IPS DF 6.9 (cell line): ENCODE measurements around the gene WWOX.

ENCODE experiments used
- DNase-seq: peaks from one replicate; pipeline ENCODE4 v3.0.0-alpha.2; 2013; ENCODE audit warnings: low read depth, low spot score
- H3K27ac ChIP-seq: one replicate; pipeline ENCODE4 v1.5.1; 2013; ENCODE audit warnings: low read length, control low read depth
- H3K27me3 ChIP-seq: 2 replicates; pipeline ENCODE4 v1.6.1; 2013; ENCODE audit warnings: mild to moderate bottlenecking, low read length; ENCODE audit not compliant: control insufficient read depth, insufficient read depth
- H3K36me3 ChIP-seq: 2 replicates; pipeline ENCODE4 v1.6.1; 2013; ENCODE audit warnings: low read length; ENCODE audit not compliant: control insufficient read depth, insufficient read depth
- H3K4me1 ChIP-seq: 2 replicates; pipeline ENCODE4 v1.6.1; 2013; ENCODE audit warnings: low read length; ENCODE audit not compliant: control insufficient read depth, insufficient read depth
- H3K4me3 ChIP-seq: 2 replicates; pipeline ENCODE4 v1.5.1; 2013; ENCODE audit warnings: mild to moderate bottlenecking, low read length
- H3K9me3 ChIP-seq: 2 replicates; pipeline ENCODE4 v1.6.1; 2013; ENCODE audit warnings: low read length, inconsistent platforms; ENCODE audit not compliant: control insufficient read depth, insufficient read depth
- WGBS: extraction: QIAGEN DNeasy Blood & Tissue Kit; methylation state at CpG from one replicate; pipeline ENCODE4 v1.1.7; 2013; ENCODE audit warnings: mixed read lengths, missing lambda C conversion rate; ENCODE audit not compliant: insufficient read length, insufficient coverage; 5-methylcytosine and 5-hydroxymethylcytosine counted together

WWOX gene

DNA sequence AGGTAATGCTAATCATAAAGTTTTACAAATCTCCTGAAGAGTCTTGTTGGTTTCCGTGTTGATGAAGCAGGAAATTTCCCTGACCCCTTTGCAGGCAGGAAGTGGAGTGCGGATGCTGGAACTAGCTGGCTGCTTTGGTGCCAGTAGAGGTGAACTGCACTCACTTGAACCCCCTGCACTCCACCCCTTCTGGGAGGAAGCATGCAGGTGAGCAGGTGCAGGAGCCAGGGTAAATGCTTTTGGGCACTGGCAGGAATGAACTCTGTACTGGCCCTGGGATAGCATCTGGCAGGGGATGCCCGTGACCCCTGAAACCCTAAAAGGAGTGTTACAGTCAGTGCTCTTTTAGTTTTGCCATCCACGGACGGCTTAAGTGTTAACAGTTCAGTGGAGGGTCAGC, 430.4 kb downstream of the WWOX start:
- no peak for DNase-seq
- no CpG with 5 or more reads among the region's 5 CpGs for WGBS
- Histone ChIP-seq H3K9me3 (no peaks in the 10 kb centered on the region), H3K4me3 (no peak overlapping the region), H3K36me3 (no peaks in the 10 kb centered on the region), H3K4me1 (no peaks in the 10 kb centered on the region), H3K27me3 (no peaks in the 10 kb centered on the region), H3K27ac (no peak overlapping the region)

- no peaks in the 10 kb centered on the region for H3K4me1 ChIP-seq
- H3K36me3 ChIP-seq = no peaks in the 10 kb centered on the region
- H3K9me3 ChIP-seq = no peaks in the 10 kb centered on the region
- no peak overlapping the region for H3K4me3 ChIP-seq
- no peaks in the 10 kb centered on the region for H3K27me3 ChIP-seq
- WGBS = no CpG with 5 or more reads among the region's 4 CpGs
- no peak for DNase-seq
- H3K27ac ChIP-seq = no peak overlapping the region
Measured at GRCh38 chr16:78530283-78530682, 430.8 kb downstream of the WWOX start.

GRCh38 chr16:78535098-78535497, 435.6 kb downstream of the WWOX start:
- H3K4me3 ChIP-seq = no peak overlapping the region
- no CpG with 5 or more reads among the region's 4 CpGs for WGBS
- H3K9me3 ChIP-seq = no peaks in the 10 kb centered on the region
- no peak for DNase-seq
- no peaks in the 10 kb centered on the region for H3K27me3 ChIP-seq
- no peaks in the 10 kb centered on the region for H3K4me1 ChIP-seq
- H3K36me3 ChIP-seq = no peaks in the 10 kb centered on the region
- no peak overlapping the region for H3K27ac ChIP-seq

- Histone ChIP-seq H3K27ac (no peak overlapping the region), H3K4me3 (no peak overlapping the region), H3K4me1 (no peaks in the 10 kb centered on the region), H3K9me3 (no peaks in the 10 kb centered on the region), H3K27me3 (no peaks in the 10 kb centered on the region), H3K36me3 (no peaks in the 10 kb centered on the region)
- no CpG with 5 or more reads among the region's 10 CpGs for WGBS
- DNase-seq = no peak
Measured at GRCh38 chr16:78537511-78537910, 438.1 kb downstream of the WWOX start.

DNA sequence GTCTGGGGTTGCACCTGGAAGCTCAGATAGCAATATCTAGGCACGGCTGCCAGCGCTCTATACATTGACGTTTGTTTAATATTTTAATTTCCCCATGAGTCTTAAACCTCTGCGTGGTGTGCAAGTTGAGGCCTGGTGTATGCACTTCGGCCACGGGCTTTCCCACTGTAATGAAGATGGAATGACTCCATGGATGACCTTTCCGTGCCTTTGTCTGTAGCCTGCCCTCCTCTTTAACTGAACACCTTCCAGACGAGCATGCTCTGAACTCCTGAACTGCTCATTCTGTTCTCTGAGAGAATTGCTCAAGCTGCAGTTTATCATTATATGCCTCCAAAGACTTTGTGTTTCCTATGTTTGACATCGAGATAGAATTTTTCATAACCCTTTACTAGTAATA, 438.8 kb downstream of the WWOX start:
- H3K4me1 ChIP-seq = no peaks in the 10 kb centered on the region
- DNase-seq = no peak
- no peaks in the 10 kb centered on the region for H3K36me3 ChIP-seq
- no peak overlapping the region for H3K27ac ChIP-seq
- WGBS = no CpG with 5 or more reads among the region's 9 CpGs
- H3K9me3 ChIP-seq = no peaks in the 10 kb centered on the region
- no peak overlapping the region for H3K4me3 ChIP-seq
- H3K27me3 ChIP-seq = no peaks in the 10 kb centered on the region

DNA sequence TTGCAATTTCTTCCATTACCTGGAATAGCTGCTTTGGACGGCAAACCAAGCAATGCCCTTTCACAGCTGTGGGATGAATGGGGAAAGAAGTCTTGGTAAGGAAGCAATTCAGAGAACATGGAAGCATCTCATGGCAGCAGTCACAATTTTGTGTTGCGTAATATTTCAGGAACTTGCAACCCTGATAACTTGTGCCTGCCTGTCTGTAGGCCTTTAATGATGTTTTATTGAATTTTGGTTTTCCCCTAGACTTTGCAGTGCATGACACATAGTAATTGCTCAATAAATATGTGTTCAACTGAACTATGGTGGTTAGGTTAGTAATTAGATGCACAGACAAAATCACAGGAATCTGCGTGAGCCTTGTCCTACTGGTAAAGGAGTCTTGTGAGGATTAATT, 439.5 kb downstream of the WWOX start:
- H3K27ac ChIP-seq = no peak overlapping the region
- no peaks in the 10 kb centered on the region for H3K27me3 ChIP-seq
- H3K4me3 ChIP-seq = no peak overlapping the region
- no peak for DNase-seq
- H3K36me3 ChIP-seq = no peaks in the 10 kb centered on the region
- no CpG with 5 or more reads among the region's 3 CpGs for WGBS
- H3K4me1 ChIP-seq = no peaks in the 10 kb centered on the region
- H3K9me3 ChIP-seq = no peaks in the 10 kb centered on the region

DNA sequence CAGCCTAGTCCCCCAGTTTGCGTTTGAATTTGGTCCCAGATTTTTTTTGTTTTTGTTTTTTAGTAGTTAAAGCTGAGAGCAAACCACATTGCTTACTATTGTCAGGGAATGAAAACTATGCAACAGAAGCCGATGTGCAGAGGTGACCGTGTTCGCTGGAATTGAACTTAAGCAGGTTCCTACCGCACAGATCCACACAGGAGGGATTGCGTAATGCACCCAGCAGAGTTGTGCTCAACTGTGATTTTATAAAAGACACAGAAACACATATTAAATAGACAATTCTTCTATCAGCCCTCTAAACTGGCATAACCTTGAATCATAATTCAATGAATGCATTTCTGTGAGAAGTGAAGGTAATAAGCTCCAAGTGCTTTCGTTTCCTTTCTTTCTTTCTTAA, 443.0 kb downstream of the WWOX start:
- H3K9me3 ChIP-seq = no peaks in the 10 kb centered on the region
- H3K27me3 ChIP-seq = no peaks in the 10 kb centered on the region
- no CpG with 5 or more reads among the region's 7 CpGs for WGBS
- H3K27ac ChIP-seq = no peak overlapping the region
- H3K4me1 ChIP-seq = no peaks in the 10 kb centered on the region
- H3K36me3 ChIP-seq = no peaks in the 10 kb centered on the region
- DNase-seq = no peak
- H3K4me3 ChIP-seq = no peak overlapping the region

DNA sequence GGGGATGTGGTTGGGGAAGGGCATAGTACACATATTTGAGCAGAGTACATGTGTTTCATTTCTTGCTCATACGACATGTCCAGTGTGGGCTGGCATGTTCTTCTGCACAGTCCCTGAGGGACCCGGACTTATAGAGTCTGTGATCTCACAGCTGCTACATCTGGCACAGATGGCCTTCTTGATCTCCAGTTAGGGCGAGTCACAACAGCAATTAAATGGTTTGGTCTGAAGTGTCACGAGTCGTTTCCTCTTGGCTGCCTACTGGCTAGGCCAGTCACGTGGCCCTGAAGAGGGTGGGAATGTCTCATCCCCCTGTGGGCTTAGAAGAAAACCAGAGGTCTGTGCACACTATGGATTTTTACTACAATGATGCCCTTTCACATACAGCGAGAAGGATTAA, 443.6 kb downstream of the WWOX start:
- H3K27ac ChIP-seq = no peak overlapping the region
- H3K4me1 ChIP-seq = no peaks in the 10 kb centered on the region
- no peak overlapping the region for H3K4me3 ChIP-seq
- H3K36me3 ChIP-seq = no peaks in the 10 kb centered on the region
- DNase-seq = no peak
- H3K27me3 ChIP-seq = no peaks in the 10 kb centered on the region
- H3K9me3 ChIP-seq = no peaks in the 10 kb centered on the region
- WGBS = no CpG with 5 or more reads among the region's 7 CpGs

GRCh38 chr16:78549366-78549765, 449.9 kb downstream of the WWOX start:
- Histone ChIP-seq H3K27me3 (no peaks in the 10 kb centered on the region), H3K9me3 (no peaks in the 10 kb centered on the region), H3K4me1 (peaks cover 1% of the 10 kb centered on the region; the same call in 1 of the 2 replicates), H3K27ac (no peak overlapping the region), H3K36me3 (no peaks in the 10 kb centered on the region), H3K4me3 (no peak overlapping the region)
- no CpG with 5 or more reads among the region's 6 CpGs for WGBS
- DNase-seq = no peak

GRCh38 chr16:78551487-78552085, 452.1 kb downstream of the WWOX start:
- Histone ChIP-seq H3K4me1 (peaks cover 1% of the 10 kb centered on the region; the same call in 1 of the 2 replicates), H3K9me3 (no peaks in the 10 kb centered on the region), H3K4me3 (no peak overlapping the region), H3K27ac (no peak overlapping the region), H3K27me3 (no peaks in the 10 kb centered on the region), H3K36me3 (no peaks in the 10 kb centered on the region)
- whole genome bisulfite sequencing = no CpG with 5 or more reads among the region's 12 CpGs
- DNase-seq = no peak

- H3K9me3 ChIP-seq = no peaks in the 10 kb centered on the region
- H3K4me1 ChIP-seq = peaks cover 1% of the 10 kb centered on the region; the same call in 1 of the 2 replicates
- no peak overlapping the region for H3K4me3 ChIP-seq
- no CpG with 5 or more reads among the region's 16 CpGs for WGBS
- no peaks in the 10 kb centered on the region for H3K27me3 ChIP-seq
- H3K36me3 ChIP-seq = no peaks in the 10 kb centered on the region
- H3K27ac ChIP-seq = no peak overlapping the region
- DNase-seq = no peak
Measured at GRCh38 chr16:78552106-78552675, 452.7 kb downstream of the WWOX start.
